HG03135 (cell line): ENCODE data around the gene ZNF780B.

ENCODE experiments used
- ATAC-seq: cut with Tn5 transposase; IDR thresholded peaks from one replicate; pipeline ENCODE4 v1.9.1; 2021; ENCODE audit warnings: mild to moderate bottlenecking, moderate library complexity; ENCODE audit not compliant: unreplicated experiment

Gene ZNF780B

GRCh38 chr19:40055832-40056504 is at the start of gene ZNF780B:
TSS of gene ZNF780B (minus strand) at chr19:40056231. CDS start at chr19:40050332, 5,899 bp downstream.
- ATAC-seq: peak; percentile 76

GRCh38 chr19:40104754-40105153 is 48.7 kb upstream of the ZNF780B start:
- no peak for ATAC-seq

- ATAC-seq: no peak
These were observed 47.6 kb upstream of the ZNF780B start for GRCh38 chr19:40103600-40103999.

GRCh38 chr19:40101813-40102212 is 45.8 kb upstream of the ZNF780B start:
- ATAC-seq: no peak

- no peak for ATAC-seq
These were observed 37.4 kb upstream of the ZNF780B start for GRCh38 chr19:40093416-40093815.

- ATAC-seq: no peak
These were observed 35.4 kb upstream of the ZNF780B start for GRCh38 chr19:40091205-40092129.

GRCh38 chr19:40090241-40091204 is 34.5 kb upstream of the ZNF780B start, which contains the start of gene ZNF780A:
TSS of gene ZNF780A (minus strand) at chr19:40090943. CDS start at chr19:40084753, 6,190 bp downstream.
- ATAC-seq: peak; percentile 79

- no peak for ATAC-seq
These were observed 33.4 kb upstream of the ZNF780B start for GRCh38 chr19:40089462-40089861.

- no peak for ATAC-seq
These were observed 32.4 kb upstream of the ZNF780B start for GRCh38 chr19:40088299-40089047.

GRCh38 chr19:40084948-40085347 is 28.9 kb upstream of the ZNF780B start:
- no peak for ATAC-seq

GRCh38 chr19:40081411-40081810 is 25.4 kb upstream of the ZNF780B start:
- no peak for ATAC-seq

GRCh38 chr19:40080289-40080688 is 24.3 kb upstream of the ZNF780B start:
- ATAC-seq: no peak

- ATAC-seq: no peak
These were observed 22.3 kb upstream of the ZNF780B start for GRCh38 chr19:40078377-40078776.

GRCh38 chr19:40070058-40070457 is 14.0 kb upstream of the ZNF780B start:
- no peak for ATAC-seq

GRCh38 chr19:40059624-40060023 is 3.6 kb upstream of the ZNF780B start:
- no peak for ATAC-seq

- ATAC-seq: no peak
These were observed 1.1 kb upstream of the ZNF780B start for GRCh38 chr19:40057166-40057565.

- ATAC-seq: no peak
These were observed 474 bp upstream of the ZNF780B start for GRCh38 chr19:40056505-40056904.

GRCh38 chr19:40055049-40055448 is 982 bp downstream of the ZNF780B start:
- ATAC-seq: no peak

GRCh38 chr19:40054632-40055031 is 1.4 kb downstream of the ZNF780B start:
- ATAC-seq: no peak

- ATAC-seq: no peak
These were observed 2.5 kb downstream of the ZNF780B start for GRCh38 chr19:40053491-40053890.
